Glutamatergic neuron (in vitro differentiated cells): ENCODE data around the gene SEMG1. TPM values are rescaled to one million over a fixed set of nuclear protein-coding genes. Genes with fewer than 3 reads are reported as not detected.

Source experiments
- DNase-seq: peaks from one replicate; pipeline ENCODE4 v3.0.0; 2022
- H3K27ac Mint-ChIP-seq: one replicate; pipeline ENCODE4 v1.8.0; 2020; ENCODE audit warnings: mild to moderate bottlenecking, mixed read lengths, inconsistent platforms; ENCODE audit not compliant: unreplicated experiment
- H3K27me3 Mint-ChIP-seq: one replicate; pipeline ENCODE4 v1.8.0; 2020; ENCODE audit warnings: mild to moderate bottlenecking, moderate library complexity, mixed read lengths, inconsistent platforms; ENCODE audit not compliant: unreplicated experiment
- H3K36me3 Mint-ChIP-seq: one replicate; pipeline ENCODE4 v1.8.0; 2020; ENCODE audit warnings: mild to moderate bottlenecking, mixed read lengths, inconsistent platforms; ENCODE audit not compliant: unreplicated experiment
- H3K4me1 Mint-ChIP-seq: one replicate; pipeline ENCODE4 v1.8.0; 2020; ENCODE audit warnings: mild to moderate bottlenecking, low read depth, mixed read lengths, inconsistent platforms; ENCODE audit not compliant: unreplicated experiment
- H3K4me3 Mint-ChIP-seq: one replicate; pipeline ENCODE4 v1.8.0; 2020; ENCODE audit warnings: mild to moderate bottlenecking, mixed read lengths, inconsistent platforms; ENCODE audit not compliant: unreplicated experiment
- H3K9me3 Mint-ChIP-seq: one replicate; pipeline ENCODE4 v1.8.0; 2020; ENCODE audit warnings: mild to moderate bottlenecking, moderate library complexity, mixed read lengths, inconsistent platforms; ENCODE audit not compliant: unreplicated experiment
- CTCF ChIP-seq: fragments of 200-600 bp; sonication (generic); IDR thresholded peaks from one replicate; pipeline ENCODE4 v1.5.0; 2021; ENCODE audit not compliant: partially characterized antibody, unreplicated experiment
- total RNA-seq: library from RNA; stranded (reverse); fragmentation: NEBNext Ultra II Directional; extraction: Animal tissue kit (Norgen Biotek cat#: 25700); gene quantifications from one replicate; pipeline ENCODE4 v1.2.1, GENCODE V29; 2021; ENCODE audit not compliant: unreplicated experiment

The SEMG1 gene
- total RNA-seq, 1 donor from 2014 or later = not detected

GRCh38 chr20:45174434-45175364 is 32.1 kb upstream of the SEMG1 start, which contains the start of gene PI3:
Gene PI3, plus strand, starts transcription at chr20:45174902. Its CDS starts 21 bp downstream, at chr20:45174923.
- H3K27ac Mint-ChIP-seq = no peak within 1 kb of the TSS
- no peaks in the 10 kb centered on the region for H3K4me1 Mint-ChIP-seq
- H3K27me3 Mint-ChIP-seq = peaks cover 2% of the 10 kb centered on the region
- no peak within 1 kb of the TSS for H3K4me3 Mint-ChIP-seq
- H3K9me3 Mint-ChIP-seq = peaks cover 2% of the 10 kb centered on the region
- no peak for TF ChIP-seq CTCF
- no peaks in the 10 kb centered on the region for H3K36me3 Mint-ChIP-seq
- no peak for DNase-seq

DNA sequence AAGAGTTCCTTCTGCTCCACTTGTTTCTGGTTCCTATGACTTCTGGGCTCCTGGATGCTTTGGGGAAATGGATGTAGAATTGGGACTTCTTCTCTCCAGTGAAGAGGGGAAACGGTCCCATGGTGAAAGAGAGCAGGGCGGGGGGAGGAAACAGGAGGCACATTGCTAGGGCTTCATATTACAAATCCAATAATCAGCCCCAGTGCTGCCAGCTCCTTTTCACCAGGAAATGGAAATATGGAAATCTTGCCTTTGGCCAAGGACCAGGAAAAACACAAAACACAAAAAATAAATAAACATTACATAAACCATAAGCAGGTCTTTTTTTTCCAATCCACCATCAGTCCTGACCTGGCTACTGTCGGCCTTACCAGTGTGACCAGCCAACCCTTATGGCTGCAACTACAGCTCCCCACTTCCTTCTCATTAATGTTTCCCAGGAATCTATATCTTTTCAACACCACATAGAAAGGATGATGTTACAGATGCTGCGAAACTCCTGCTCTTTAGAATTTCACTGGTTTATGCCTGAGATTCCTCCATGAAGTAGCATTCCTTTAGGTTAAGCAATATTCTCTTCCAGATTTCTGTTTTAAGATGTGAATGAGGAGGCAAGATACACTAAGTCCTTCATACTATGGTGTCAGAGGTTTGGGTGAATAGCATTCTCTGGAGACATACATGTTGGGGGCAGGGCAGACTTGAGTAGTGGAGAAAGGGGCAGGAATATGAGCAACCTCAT is 30.1 kb upstream of the SEMG1 start:
- Mint-ChIP-seq H3K27me3 (peaks cover 2% of the 10 kb centered on the region), H3K9me3 (no peaks in the 10 kb centered on the region), H3K4me3 (no peak overlapping the region), H3K27ac (no peak overlapping the region), H3K4me1 (no peaks in the 10 kb centered on the region), H3K36me3 (no peaks in the 10 kb centered on the region)
- no peak for TF ChIP-seq CTCF
- no peak for DNase-seq

DNA sequence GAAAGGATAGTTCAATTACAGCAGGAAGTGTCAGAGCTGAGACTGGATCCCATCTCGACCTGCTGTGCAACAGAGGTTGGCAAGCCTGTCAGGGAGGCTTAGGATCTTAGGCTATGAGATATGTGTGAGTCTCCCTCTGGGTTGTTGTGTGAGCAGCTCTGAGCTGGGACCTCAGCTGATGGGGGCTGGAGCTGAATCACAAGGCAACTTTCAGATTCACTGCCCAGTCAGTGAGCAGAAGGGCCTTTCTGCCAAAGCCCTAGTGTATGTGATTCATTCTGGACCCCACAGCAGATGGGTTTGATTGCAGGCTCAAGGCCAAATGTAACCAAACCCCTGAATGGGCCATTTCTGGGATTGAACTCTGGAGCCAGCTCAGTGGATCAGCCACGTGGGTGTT is 27.7 kb upstream of the SEMG1 start:
- H3K36me3 Mint-ChIP-seq = no peaks in the 10 kb centered on the region
- DNase-seq = no peak
- TF ChIP-seq CTCF = no peak

GRCh38 chr20:45181639-45182038 is 25.2 kb upstream of the SEMG1 start:
- no peaks in the 10 kb centered on the region for H3K4me1 Mint-ChIP-seq
- no peaks in the 10 kb centered on the region for H3K36me3 Mint-ChIP-seq

More for the DNA sequence above, 27.7 kb upstream of the SEMG1 start:
- Mint-ChIP-seq H3K9me3 (no peaks in the 10 kb centered on the region), H3K27me3 (peaks cover 2% of the 10 kb centered on the region), H3K27ac (no peak overlapping the region), H3K4me3 (no peak overlapping the region), H3K4me1 (no peaks in the 10 kb centered on the region)

More at GRCh38 chr20:45181639-45182038, 25.2 kb upstream of the SEMG1 start:
- Mint-ChIP-seq H3K9me3 (no peaks in the 10 kb centered on the region), H3K27me3 (peaks cover 2% of the 10 kb centered on the region), H3K4me3 (no peak overlapping the region), H3K27ac (no peak overlapping the region)
- no peak for TF ChIP-seq CTCF
- no peak for DNase-seq
